PFSK-1 (cell line): Measurements from ENCODE around the gene GRIK1.

ENCODE experiments used
- FOXP2 ChIP-seq: optimal IDR thresholded peaks from 2 replicates; pipeline ENCODE3; 2011; ENCODE audit warnings: borderline replicate concordance, control low read depth, inconsistent platforms; ENCODE audit not compliant: insufficient read depth; ENCODE audit errors: extremely low read length, extremely low read depth
- POLR2AphosphoS5 ChIP-seq: IDR thresholded peaks from 2 replicates; pipeline ENCODE4 v1.6.1; 2012; ENCODE audit warnings: low read depth, mild to moderate bottlenecking, control low read depth, low read length, moderate library complexity
- REST ChIP-seq, 2 experiments: IDR thresholded peaks; 2 replicates each; pipeline versions ENCODE4 v1.6.1 to v1.8.0; 2011 to 2012; ENCODE audit warnings: low read depth in 2 of 2, low read length in 2 of 2, control low read depth in 1 of 2, inconsistent platforms in 1 of 2, mild to moderate bottlenecking in 1 of 2, moderate library complexity in 1 of 2; ENCODE audit not compliant: insufficient read depth in 1 of 2
- SIN3A ChIP-seq: IDR thresholded peaks from 2 replicates; pipeline ENCODE4 v1.6.1; 2012; ENCODE audit warnings: mild to moderate bottlenecking, low read length, moderate library complexity, borderline replicate concordance; ENCODE audit not compliant: insufficient read depth
- TAF1 ChIP-seq: IDR thresholded peaks from 2 replicates; pipeline ENCODE4 v1.6.1; 2012; ENCODE audit warnings: low read length, control low read depth, borderline replicate concordance; ENCODE audit not compliant: insufficient read depth

Gene GRIK1

GRCh38 chr21:29658177-29658933 lies 281.4 kb downstream of the GRIK1 start:
- TF ChIP-seq FOXP2 (no peak), TAF1 (no peak), REST (IDR thresholded peaks at IDR 0.05; ENCODE audit: insufficient read depth in 1 of 2, low read depth in 2 of 2, low read length in 2 of 2) (no peak), POLR2AphosphoS5 (no peak), SIN3A (no peak)

DNA sequence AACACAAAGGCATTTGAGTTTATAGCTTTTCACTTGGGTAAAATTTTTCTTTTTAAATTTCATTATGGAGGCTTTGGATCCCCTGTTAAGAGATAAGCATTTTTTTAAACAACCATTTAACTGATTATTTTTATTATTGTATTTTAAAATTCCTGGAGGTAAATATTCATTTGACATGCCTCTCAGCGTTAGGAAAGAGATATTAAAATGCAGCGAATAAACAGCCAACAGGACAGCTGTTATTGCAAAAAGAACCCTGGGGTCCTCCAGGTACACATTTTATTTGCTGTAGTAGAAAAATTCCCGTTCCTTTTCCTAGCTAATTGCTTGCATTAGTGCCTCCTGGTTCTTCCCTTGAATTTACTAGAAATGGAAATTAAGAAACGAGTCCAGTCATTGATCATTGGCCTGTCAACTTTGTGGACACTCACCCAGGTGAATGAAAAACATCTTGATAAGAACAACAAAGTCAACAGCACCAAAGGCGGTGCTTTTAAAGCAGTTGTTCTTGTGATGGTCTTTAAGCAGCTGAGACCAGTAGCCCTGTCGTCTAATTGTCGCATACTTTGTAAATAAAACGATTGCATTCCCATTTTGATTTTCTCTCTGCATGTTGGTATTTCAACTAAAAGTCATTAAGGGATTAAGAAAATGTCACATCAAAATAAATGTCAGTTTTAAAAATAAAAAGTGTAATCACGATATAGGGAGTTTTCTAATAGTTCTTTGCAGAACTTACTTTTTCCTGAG lies 282.4 kb downstream of the GRIK1 start:
- no peak for TF ChIP-seq TAF1

- TF ChIP-seq SIN3A, result no peak
These were observed 283.1 kb downstream of the GRIK1 start for GRCh38 chr21:29656504-29657239.

DNA sequence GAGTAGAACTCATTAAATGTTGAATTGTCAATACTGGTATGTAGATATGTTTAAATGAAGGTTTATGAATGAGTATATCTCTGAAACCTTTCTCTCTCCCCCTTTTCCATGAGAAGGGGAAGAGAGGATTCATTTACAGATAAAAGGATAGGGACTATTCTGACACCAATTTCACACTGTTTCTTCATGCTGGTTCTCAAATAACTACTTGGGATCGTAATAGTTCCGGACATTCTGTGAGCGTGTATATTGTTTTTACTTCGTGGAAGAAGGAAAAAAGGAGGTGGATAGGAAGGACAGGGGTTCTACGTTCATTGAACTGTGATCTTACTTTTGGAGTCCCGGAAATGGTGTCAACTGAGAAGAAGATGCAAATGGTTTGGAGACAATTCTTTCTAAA lies 284.2 kb downstream of the GRIK1 start:
- no peak for TF ChIP-seq TAF1

GRCh38 chr21:29654855-29655254 lies 284.9 kb downstream of the GRIK1 start:
- no peak for TF ChIP-seq TAF1
- TF ChIP-seq SIN3A, result no peak
- no peak for TF ChIP-seq POLR2AphosphoS5
- no peak for TF ChIP-seq REST (IDR thresholded peaks at IDR 0.05; ENCODE audit: insufficient read depth in 1 of 2, low read depth in 2 of 2, low read length in 2 of 2)
- TF ChIP-seq FOXP2, result no peak

DNA sequence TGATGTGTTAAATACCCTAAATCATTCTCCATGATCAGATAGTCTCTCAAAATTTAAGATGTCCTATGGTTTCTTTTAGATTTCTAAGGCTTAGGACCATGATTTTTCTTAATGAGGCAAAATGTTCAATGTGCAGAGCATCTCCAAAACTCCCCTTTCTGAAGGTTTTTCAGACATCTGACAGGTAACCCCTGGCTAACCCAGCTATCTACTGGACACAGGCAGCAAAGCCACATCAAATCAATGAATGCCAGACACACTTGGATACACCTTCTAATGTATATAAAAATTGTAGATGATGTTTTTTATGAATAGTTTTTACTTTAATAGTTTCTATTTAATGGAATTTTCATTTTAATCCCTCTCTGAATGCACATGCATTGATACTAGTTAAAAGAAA lies 285.6 kb downstream of the GRIK1 start:
- TF ChIP-seq SIN3A, result no peak
- no peak for TF ChIP-seq TAF1
- TF ChIP-seq POLR2AphosphoS5, result no peak
- TF ChIP-seq REST (IDR thresholded peaks at IDR 0.05; ENCODE audit: insufficient read depth in 1 of 2, low read depth in 2 of 2, low read length in 2 of 2), result no peak
- TF ChIP-seq FOXP2, result no peak
